GM21786 (cell line): ENCODE results near the gene RAB6B.

Experiments
- ATAC-seq: cut with Tn5 transposase; IDR thresholded peaks from one replicate; pipeline ENCODE4 v1.9.1; 2021; ENCODE audit not compliant: unreplicated experiment

Gene RAB6B

DNA sequence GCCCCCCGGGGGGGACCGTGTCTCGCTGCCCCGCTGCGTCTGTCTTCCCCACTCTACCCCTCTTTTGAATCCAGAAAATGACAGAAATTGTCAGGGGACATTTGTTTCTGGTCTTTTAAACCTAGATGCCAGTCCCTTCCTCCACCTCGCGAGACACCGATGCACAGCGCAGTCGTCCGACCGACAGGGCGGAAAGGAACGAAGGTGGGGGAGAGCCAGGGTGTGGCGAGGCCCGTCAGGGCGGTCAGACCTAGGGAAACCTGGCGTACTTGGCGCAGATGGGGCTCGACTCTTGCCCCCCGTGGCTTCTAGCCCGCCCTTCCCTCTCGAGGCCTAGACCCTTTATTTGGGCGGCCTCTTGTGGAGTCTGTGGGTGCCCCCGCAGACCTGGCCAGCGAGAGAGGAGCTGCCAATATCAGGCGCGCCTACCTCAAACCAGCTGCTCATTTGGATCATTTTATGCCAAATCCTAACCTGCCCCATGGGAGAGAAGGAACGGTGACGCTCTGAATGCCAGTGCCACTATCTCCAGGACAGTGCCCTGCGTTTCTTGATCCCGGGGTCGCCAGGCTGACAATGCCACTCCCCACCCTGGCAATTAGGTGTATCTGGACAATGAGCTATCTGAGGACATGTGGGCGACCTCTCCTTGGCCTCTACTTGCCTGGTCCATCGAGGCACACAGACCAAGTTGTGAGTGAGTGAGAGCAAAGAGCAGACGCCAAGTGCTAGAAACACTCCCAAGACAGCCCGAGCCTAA is 500 bp upstream of the RAB6B start:
- no peak for ATAC-seq

DNA sequence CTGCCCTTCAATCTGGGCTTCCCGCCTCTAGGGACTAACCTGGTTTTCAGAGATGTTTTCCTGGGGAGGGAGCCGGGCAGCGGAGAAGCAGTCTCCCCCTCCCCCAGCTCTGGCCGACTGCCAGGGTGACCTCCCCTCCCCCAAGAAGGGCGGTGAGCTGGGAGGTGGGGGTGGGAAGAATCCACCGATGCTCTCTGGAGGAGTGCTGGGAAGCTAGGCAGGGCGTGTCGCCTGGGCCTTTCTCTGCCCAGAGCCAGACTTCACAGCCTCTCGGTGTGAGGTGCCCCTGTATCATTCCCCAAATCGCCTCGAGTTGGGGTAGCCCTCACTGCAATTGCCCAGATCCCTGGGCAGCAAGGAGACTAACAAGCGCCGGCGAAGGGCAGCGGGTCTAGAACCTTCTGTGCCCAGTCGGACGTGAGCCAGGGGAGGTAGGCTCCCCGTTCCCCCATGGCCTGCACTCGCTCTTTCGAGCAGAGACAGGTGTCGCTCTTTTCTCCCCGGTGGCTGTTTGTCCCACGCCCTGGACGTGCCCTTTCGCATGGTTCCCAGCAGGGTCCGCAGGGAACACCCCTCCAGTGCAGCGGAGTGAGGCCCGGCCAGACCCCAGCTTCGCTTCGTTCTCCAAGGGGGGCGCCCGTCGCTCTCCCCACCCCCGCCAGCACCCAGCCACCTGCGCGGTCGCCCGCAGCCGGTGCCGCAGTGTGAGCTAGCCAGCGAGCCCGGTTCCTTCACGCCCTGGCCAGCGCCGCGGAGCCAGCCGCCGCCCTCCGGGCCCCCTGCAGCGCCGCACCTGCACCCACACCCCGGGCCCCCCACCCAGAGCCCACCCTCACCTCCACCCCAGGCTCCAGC is 1.1 kb downstream of the RAB6B start:
- no peak for ATAC-seq

DNA sequence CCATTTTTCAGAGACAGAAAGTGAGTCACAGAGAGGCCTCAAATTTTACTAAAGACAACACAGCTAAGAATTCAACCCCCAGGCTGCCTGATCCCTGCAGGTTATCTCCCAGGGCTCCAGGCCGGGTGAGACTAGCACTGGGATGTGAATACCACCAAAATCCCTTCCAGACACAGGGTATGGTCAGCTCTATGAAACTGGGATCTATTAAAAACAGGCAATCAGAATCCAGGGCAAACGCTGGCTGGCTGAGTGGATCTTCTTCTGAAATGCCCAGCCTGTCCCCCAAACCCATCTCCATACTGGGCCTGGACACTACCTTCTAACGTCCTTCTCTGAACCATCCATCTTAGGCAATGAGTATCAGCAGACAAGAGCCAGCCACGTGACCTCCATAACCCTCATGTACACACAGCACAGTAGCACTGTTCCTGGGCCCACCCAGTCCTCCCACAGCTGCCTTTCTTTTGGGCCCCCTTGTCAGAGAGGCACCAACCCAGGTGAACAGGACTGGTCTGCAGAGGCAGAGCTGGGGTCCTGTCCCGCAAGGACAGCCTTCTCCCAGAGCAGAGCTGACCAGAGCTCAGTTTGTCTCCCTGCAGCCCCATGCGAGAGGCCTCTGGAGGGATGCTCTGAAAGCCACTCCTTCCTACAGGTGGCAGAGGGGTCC is 1.9 kb downstream of the RAB6B start:
- no peak for ATAC-seq

DNA sequence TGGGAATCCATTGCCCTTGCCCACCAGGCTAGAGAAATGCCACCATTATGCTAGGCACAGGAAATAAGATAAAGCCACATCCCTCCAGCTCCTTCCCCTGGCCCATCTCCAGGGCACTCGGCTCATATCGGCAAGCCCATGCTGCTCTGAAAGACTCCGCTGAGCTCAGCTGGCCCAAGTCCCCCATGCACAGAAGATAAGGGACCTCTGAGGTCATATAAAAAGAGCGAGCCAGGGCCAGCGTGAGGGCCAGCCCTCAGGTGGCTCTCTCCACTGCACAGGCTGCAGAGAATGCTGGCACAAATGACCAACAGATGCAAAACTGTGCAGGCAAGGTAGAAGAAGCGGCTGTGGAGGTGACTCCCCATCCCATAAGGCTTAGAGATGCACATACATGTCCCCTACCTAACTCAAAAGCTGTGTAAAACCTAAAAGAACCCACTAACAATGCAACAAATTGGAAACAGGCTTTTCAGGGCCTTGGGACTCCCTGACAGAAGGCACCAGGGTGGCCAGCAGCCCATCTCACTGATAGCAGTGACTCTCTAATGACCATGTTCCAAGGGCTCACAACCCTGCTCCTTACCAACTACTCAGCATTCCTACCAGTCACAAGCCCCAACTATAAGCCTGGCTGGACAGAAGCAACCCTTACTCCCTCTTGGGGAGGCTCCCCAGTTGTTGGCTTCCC is 3.0 kb downstream of the RAB6B start:
- no peak for ATAC-seq

DNA sequence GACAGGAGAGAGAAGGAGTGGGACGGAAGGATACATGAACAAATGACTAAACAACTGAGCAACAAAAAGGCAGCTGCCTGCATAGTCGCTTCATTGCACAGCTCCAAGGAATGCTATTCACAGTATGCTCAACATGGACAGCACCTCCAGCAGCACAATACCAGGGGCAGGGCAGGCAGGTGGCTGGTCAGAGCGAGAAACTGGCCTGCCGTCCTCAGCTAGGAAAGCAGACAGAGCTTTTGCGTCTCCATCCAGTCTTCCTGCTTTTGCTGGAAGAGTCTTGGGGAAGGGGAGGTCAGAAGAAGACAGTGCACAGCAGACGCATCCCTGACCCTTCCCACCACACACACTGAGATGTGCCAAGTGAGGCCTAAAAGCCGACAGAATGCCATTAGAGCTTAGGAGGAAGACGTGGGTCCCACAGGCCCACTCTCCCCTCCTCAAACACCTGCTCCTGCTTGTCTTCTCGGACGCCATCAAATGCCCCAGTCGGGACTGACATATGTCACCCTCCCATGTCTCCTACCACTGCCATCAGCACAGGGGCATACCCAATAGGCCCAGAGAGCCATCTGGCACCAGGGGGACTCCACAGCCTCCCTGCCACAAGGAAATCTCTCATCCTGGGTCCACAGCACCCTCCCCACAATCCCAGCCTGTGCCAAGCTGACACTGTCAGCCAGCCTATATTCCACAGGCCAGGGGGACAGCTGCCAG is 3.9 kb downstream of the RAB6B start:
- ATAC-seq, result no peak

DNA sequence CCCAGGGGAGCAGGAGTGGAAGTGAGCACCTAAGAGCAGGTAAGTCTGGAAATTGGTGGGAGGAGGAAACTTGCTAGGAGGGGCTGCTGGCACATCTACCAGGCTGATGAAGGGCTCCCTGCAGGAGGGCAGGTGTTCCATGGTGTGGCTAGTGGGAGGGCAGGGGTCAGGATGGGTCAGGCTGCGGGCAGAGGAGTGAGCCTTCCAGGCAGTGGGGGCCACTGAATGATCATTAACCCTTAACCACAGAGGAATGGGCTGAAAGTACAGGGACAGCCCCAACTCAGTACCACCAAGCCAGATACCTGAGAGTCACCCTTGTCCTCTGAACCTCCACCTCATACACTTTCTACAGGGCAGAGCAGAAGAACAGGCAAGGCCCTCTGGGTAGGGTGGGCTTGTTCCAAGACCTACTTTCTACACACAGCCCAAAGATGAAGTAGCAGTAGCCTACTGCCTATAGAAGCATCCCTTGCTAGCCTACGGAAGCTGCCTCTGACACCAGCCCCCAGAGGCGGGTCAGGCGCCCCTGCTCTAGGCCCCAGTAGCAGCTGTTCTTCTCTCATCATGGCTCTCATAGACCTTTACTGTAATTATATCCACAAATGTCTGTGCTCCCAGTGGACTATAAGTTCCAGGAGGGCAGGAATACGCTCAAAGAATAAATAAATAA is 4.6 kb downstream of the RAB6B start:
- no peak for ATAC-seq

DNA sequence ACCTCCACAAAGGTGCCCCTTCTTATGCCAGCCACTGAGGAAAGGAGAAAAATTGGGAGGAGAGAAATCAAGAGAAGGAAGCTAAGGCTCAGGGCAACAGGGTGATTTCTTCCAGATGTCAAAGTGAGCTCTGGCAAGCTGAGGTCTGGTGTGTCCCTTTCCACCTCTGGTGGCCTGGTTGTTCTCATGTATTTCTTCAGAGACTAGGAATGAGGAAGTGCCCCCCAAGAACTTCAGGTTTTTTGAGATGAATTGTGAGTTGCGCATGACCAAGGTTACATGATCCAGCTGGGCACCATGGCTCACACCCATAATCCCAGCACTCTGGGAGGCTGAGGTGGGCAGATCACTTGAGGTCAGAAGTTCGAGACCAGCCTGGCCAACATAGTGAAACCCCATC is 5.6 kb downstream of the RAB6B start:
- no peak for ATAC-seq

DNA sequence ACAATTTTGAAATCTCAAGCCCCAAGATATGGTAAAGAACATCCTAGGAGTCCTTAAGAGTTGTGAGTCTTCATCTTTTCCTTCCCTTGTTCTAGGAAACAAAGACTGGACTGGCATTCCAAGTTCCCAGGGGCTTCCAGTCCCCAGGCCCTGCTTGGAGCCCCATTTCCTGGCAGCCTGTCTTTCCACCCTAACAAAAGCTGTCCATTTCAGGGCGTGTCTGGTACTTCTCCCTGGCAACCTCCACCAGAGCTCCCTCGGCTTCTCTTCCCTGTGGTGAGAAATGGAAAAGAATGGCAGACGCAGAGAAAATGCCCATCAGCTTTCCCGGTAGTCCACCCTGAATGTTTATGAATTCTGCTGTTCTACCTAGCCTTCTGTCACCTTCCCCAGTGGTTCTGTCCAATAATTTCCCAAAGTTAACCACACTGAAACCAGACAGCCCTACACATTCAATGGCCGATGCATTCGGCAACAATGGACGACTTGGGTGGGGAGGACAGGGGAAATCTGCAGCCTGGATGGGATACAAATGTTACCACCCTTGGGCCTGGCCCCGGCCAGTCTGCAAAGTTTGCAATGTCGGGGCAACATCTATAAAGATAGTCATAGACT is 6.8 kb downstream of the RAB6B start:
- ATAC-seq, result no peak

DNA sequence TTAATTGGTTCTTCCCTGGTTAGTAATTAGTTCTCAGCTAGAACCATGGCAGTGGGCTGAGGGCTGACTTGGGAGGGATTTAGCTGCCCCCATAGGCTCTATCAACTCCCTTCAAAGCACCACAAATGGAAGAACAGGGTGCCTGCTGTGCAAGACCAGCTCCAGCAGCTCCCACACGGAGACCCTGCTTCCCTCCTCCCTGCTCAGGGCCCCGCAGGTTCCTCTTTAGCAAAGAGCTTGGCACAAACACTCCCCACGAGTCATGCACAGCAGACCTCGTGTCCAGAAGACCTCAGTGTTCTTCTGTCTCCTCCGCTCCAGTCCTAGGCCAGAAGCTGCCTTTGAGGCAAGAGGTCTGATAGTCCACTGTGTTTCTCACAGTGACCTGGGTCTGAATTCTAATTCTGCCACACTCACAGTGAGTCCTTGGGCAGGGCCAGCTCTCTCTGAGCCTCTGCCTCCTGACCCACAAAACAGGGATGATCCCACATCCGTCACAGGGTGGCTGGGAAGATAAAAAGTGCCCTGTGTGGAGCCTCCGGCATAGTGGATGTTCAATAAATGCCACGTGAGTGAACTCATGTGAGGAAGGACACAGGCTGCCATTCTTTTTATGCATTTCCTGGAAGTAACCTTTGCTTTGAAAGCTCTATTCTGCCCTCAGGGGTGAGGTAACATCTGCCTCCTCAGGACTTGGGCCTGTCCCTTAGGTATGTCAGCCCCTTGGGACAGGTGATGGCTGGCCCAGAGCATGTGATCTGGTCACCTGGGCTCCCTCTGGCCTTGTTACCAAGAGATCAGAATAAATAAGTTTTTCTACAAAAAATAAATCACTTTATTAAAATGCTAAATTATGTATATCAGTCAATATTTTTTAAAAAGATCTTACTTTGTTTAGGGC is 7.6 kb downstream of the RAB6B start:
- ATAC-seq, result no peak

DNA sequence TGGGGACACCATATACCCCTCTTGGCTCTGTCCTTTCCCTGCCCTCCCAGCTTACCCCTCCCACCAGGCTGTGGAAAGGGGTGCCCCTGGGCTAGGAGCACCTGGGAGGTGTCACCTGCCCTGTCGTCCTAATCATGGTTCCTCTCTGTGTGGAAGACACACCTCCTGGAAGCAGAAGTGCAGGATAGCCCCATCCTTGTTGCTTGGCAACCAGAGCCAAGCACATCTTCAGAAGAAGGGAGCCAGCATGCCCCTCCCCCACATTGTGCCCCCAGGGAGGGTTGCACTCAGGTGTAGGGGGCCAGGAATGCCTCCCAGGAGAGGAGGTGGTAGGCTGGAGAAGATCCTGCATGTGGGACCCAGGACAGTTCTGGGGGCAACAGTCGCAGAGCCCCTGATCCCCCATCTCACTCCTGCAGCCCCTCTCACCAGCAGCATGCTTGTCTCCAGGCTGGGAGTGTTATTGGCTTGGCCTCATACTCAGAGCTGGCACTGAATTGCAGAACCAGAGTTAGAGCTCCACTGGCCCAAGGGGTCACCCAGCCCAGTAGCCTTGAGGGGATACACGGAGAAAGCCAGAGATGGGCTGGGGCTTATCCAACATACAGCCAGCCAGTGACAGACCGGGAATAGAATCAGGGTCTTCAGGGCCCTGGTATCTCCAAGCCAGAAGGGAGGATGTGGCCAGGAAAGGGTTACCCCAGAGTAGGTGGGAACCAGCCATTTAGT is 8.4 kb downstream of the RAB6B start:
- ATAC-seq, result no peak

DNA sequence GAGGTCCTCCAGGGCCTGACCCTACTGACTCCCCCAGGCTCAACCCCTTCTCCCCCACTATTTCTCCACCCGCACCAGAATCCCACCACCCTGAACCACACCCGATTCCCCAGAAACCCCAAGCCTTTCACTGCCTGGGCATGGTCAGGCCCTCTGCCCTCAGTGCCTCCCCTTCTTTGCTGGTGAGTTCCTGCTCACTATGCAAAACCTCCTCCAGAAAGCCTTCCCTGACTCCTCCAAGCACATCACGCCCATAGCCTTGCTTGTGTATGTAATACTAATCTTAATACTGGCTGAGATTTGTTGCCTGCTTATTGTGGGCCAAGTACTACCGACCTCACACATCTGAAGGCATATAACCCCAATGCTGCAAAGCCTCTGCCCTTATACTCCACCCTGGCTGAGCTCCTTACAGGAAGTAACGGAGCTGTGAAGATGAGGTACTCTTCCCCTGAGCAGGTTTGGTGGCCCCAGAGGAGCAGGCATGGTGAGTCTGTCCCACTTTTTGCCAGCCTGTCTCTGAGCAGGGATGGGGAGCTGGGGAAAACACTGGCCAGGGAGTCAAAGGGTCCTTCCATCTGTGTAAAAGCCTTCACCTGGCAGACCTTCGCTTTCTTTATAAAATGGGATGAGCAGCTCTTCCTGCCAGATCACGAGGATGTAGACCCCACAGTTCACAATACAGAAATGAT is 9.5 kb downstream of the RAB6B start:
- no peak for ATAC-seq

DNA sequence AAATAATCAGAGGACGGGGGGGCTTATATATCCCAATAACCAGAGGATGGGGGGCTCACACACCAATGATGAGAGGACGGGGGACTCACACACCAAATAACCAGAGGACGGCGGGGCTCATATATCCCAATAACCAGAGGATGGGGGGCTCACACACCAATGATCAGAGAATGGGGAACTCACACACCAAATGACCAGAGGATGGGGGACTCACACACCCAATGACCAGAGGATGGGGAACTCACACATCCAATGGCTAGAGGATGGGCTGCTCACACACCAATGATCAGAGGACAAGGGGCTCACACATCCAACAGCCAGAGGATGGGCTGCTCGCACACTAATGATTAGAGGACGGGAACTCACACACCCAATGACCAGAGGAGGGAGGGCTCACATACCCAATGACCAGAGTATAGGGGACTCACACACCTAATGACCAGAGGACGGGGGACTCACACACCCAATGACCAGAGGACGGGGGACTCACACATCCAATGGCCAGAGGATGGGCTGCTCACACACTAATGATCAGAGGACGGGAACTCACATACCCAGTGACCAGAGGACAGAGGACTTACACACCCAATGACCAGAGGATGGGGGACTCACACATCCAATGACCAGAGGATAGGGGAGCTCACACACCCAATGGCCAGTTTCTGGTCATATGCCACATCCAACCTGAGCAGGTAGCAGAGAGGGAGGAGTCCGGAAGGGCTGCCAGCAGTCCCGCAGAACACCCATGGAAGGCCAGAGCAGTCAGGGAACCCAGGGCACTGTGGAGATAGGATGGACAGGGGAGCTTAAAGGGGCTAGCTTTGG is 10.6 kb downstream of the RAB6B start:
- ATAC-seq, result no peak

DNA sequence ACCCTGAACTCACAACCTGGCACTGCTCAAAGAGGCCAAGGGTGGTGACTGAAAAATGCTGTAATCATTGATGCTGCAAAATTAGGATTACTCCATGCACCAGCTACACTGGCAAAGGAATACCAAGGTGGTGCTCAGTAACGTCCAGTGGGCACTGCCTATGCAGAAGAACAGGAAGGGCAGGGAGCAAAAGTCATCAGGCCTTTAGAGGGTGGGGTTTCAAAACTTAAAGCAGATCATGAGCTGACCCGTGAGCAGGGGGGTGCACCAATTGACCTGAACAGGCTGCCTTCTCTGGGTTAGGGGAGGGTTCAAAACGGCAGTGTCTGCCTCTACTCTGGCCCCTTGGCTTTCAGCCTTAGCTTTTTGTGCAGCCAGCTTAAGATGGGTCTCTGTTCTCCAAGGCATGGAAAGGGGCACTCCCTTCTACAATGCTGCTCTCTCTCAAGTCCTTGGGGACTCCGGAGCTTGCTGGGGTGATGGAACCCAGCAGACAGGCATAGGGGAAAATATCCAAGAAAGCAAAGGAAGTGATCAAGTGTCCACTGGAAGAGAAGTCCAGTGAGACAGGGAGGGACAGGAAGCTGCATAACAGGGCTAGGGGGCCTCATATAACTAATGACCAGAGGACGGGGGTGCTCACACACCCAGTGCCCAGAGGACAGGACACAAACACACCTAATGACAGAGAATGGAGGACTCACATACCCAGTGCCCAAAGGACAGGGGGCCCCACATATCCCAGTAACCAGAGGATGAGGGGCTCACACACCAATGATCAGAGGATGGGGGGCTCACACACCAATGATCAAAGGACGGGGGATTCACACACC is 11.4 kb downstream of the RAB6B start:
- no peak for ATAC-seq

DNA sequence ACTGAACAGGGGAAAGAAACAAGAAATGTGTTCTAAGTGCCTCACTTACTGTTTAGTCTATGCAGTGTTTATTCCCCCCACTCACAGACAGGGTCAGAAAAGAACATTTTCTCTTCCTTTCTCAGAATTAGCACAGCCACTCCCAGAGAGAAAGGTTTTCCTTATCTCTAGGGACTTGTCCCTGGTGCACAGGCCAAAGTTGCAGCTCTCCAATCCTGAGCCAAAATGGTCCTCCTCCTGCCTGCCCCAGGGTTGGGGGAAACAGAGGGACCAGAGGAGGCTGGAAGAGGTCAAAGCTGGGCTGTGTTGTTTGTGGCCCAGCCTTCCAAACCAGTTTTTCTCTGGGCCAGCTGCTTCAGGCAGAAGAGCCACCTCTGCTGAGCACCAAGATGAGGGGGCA is 12.0 kb downstream of the RAB6B start:
- ATAC-seq, result no peak

DNA sequence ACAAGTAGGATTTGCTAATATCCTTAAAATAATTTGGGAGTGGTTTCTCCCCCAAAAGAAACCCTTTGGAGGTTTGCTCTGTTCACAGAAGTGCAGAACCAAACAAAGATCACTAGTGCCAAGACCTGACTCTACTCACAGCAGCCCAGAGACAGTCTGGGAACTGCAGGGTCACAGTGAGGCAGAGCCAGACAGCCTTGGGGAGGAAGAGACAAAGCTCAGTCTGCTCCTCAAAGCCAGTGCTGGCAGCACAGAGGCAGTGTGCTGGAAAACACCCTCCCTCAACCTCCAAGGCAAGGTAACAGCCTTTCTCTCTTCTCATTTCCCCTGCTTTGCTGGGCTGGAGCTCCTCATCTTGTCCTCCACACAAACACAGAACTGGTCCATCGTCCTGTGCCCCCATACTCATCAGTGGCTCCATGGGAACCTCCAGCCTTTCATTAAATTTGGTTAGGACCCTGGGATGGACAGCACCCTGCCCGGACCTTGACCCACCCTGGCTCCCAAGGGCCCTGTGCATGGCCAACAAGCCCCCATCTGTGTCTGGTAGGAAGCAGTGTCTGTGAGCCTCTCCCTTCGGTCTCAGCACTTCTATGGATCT is 12.6 kb downstream of the RAB6B start:
- no peak for ATAC-seq
